ENCODE results near the gene ANXA6.

ANXA6 gene

DNA sequence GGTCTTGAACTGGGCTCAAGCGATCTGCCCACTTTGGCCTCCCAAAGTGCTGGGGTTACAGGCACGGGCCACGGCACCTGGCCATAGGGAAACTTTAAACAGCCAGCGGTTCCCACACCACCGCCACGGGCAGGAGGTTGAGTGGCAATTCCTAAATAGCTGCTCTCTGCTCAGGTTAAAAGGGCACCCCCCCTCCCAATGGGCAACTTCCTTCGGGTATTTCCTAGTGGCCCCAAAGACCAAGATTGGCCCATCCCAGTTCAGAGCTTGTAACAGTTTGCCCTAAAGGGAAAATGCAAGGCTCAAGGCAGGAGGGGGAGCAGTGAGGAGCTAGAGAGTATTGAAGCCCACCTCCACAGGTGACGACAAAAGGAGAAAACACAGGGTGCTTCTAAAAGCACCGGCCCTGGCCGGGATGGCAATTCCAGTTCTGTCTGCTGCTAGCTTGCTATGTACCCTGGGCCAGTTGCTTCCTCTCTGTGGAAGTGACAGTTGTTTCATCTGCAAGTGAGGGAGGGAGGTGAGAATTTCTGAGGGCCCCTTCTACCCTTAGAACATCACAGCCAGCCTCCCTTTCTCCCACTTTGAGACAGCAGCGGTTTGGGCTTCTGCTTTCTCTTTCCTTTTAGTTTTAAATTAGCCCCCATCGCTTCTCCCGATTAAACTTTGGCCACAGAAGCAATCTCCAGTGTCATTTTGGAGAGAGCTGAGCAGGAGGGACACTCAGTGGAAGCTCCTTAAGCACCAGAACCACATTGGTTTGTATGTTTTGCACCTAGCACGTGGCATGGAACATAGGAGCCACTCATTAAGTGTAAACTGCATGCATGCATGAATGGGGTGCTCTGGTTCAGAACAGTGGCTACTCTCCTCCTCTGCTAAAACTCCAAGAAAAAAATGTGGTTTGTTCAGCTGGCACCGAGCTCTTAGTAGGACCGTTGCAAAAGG is 59.5 kb downstream of the ANXA6 start:
- peak; percentile 53 for DNase-seq

DNA sequence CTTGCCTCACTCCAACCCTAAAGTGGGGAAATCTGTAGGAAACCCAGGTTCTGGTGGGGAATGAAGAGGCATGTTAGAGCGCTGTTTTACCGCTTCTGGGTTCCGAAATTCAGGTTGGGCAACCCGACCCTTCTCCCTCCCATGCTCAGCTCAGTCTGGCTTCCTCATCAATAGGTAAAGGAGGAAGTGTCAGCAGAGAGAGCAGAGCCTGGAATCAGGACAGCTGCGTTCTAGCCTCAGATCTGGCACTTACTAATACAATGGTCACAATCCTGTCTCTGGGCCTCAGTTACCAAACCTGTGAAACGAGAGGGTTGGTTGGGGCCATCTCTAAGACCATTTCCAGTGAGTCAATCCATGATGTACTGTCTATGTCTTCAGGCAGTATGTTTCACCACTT is 60.5 kb downstream of the ANXA6 start:
- no peak for DNase-seq

DNA sequence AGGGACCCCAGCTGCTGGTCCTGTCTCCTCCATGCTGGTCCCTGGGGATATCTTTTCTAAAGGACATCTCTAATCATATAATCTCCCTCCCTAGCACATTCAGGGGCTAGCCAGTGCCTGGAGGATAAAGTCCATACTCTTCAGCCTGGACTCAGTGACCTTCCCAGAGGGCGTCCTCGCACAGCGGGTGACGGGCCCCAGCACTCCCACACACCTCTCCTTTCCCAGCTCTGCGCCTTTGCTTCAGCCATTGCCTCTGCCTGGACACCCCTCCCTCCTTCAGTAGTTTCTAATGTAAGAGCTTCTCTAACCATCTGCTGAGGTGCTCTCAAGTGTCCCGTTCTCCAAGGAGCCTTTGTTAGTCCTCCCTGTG is 61.6 kb downstream of the ANXA6 start:
- no peak for DNase-seq

DNA sequence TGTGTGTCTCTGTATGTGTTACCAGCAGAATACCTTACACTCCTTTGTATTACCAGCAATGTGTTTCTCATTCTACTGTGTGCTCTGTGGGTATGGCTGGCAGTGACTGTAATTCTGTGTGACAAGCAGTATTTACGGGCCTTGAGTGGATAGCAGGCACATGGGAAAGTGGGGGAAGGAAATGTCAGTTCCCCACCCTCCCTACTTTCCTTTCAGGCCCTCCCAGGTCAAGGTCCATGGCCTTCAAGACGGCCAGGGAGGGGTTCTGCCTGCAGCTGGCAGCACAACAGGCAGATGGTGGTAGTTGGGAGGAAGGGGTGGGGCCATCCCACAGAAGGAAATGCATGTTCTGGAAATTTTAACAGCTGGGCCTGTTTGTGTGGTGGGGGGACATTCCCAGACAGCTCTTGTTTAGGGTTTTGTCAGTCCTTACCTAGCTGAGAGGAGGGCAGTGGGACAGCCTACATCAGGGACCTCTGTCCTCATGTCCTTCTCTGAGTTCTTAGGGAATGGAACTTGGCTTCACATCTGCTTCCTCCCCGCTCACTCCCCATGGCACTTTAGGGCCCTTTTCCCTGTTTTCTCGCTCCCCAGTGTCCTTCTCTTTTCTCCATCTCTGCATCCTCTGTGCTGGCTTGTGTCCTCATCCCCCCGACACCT is 62.1 kb downstream of the ANXA6 start:
- no peak for DNase-seq

DNA sequence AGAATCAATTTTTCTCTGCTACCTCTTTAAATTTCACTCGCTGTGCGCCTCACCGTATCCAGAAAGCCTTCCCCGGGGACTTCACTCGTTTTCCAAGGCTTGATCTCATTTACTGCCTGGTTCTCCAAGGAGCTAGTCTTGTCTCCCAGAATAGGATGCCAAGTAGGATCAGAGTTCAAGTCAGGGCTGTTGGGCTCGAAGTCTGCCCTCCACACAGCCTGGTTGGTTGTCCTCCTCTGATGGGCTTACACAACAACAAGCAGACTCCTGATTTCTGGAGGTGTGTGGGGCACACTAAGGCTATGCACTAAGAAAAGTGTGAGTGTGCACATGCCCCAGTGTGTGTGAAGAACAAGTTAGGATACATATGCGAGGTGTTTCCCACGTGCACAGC is 62.7 kb downstream of the ANXA6 start:
- DNase-seq, result no peak

DNA sequence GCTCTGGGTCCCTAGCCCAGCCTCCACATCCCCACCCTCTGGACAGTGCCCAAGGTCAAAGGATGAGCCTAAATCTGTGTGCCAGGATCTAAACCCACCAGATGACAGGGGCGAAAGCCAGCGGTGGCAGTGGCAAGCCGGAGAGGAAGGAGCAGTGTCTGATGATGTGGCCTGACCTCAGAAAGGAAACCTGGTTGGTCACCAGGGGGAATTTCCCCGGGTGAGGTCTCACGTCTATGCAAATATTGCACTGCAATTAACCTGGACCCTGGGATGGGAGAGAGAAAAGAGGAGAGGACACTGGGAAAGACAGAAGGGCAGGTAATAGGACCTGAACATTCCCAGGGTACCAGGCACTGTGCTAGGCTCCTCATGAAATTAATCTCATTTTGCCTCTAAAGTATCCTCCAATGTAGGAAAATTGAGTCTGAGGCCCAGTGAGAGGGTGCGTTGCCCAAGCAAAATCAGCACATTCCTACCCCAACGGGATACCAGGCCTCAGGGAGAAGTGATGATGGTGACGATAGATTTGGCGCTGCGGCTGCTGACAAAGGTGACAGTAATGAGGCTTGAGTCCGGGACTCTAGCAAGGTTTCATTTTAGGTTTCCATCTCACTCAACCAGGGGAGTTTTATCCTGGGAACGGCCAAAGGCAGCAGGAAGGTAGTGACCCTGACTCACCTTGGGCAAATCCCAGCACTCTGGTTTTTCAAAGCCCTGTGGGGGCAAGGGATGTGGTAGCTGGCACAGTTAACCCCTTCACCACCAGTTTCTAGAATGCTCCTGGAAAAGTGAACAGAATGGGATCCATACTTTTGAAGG is 63.3 kb downstream of the ANXA6 start:
- DNase-seq, result peak; percentile 76

DNA sequence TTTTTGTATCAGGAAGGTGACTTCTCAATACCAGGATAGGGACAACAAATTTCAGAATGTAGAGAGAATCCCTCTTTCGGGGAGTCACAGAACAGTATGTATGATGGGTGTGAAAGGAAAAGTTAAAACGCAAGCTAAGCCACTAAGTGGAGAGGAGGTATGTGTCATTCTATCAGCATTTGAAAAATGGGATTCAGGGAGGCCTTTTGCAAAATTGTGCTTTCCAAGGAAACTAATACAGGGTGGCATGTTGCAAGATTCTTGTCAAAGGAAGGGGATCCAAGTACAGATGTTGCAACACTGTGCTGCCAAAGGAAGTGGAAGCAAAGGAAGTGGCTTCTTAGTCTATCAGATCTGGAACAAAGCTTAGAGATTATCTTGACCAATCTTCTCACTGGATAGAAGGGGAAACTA is 64.1 kb downstream of the ANXA6 start:
- DNase-seq, result peak; percentile 39

DNA sequence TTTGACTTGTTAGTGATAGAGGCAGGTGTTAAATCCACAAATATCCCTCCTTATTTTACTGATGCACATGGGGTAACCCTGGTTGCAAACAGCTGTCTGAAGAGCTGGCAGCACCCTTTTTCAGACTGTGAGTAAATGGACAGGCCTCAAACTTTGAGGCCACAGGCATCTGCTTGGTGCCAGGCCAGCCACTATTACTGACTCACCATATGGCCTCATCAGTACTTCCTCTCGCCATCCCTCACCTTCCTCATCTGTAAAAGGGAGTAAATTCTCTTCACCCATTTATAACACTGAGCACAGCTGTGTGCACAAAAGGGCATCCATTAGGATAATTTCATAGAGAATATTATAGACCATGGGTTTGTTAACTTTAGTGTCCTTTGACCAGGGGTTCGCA is 64.8 kb downstream of the ANXA6 start:
- DNase-seq, result no peak

DNA sequence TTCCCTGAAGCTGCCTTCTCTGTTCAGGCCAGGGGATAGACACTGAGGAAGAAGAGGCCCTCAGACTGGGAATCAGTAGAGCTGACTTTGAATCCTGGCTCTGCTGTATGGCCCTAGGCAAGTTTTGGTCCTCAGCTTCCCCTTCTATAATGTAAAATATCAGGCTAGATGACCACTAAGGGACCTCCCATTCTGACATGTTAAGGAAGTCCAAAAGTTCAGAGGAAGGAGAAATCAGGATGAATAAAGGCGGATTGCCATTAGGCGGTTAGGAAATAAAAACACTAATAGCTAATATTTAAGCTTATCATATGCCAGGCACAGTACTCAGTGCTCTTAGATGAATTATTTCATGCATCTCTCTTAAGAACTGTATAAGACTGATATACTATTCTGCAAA is 67.9 kb downstream of the ANXA6 start:
- no peak for DNase-seq

DNA sequence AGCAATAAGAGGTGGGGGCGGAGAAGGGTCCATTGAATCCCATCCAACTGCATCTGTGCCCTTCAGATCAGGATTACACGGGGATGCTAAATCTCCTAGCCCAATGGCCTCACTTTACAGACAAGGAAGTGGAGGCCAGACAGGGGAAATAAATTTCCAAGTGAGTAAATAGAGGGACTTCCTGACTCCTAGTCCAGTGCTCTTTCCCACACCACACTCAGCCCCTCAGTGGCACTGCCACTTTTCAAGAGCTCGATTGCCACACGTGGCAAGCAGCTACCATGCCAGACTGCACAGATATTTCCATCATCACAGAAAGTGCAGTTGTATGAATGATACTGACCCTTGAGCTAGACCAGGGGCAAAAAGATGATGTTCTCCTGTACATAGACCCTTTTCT is 68.6 kb downstream of the ANXA6 start:
- DNase-seq, result no peak

DNA sequence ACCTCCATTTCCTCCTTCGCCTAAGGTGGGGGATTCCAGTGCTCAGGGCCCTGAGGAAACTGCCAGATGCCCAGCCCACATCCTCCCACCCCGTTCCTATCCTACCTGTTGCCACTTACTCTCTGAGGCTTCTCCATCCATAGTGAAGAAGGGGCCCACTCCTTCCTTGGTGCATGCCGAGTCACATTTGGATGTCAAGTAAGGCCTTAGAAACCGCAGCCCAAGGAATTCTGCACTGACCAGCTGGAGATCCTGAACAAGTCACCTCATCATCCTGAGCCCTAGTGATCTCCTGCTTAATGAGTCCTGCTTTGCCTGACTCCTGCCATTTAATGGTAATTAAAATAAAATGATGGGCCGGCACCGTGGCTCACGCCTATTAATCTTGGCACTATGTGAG is 70.1 kb downstream of the ANXA6 start:
- DNase-seq, result no peak

DNA sequence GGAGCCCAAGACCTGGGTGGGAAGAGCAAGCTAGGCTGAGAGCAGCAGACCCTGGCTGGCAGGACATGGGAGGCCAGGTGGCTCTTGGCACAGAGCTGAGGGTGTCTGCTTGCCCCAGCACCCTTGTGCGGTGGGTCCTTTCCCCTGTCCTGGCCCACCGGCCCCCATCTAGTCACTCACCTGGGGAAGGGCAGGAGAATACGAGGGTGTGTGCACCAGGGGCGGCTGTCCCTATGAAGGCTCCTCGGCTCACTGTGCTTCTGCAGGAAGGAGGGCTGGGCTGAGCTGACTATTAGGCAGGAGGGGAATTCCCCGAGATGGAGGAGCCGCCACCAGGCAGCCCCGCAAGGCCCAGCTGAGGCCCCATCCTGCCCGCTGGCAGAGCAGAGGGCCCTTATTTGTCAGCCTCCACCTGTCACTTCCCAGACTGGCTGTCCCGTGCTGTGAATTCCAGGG is 70.6 kb downstream of the ANXA6 start:
- DNase-seq, result peak; percentile 77

DNA sequence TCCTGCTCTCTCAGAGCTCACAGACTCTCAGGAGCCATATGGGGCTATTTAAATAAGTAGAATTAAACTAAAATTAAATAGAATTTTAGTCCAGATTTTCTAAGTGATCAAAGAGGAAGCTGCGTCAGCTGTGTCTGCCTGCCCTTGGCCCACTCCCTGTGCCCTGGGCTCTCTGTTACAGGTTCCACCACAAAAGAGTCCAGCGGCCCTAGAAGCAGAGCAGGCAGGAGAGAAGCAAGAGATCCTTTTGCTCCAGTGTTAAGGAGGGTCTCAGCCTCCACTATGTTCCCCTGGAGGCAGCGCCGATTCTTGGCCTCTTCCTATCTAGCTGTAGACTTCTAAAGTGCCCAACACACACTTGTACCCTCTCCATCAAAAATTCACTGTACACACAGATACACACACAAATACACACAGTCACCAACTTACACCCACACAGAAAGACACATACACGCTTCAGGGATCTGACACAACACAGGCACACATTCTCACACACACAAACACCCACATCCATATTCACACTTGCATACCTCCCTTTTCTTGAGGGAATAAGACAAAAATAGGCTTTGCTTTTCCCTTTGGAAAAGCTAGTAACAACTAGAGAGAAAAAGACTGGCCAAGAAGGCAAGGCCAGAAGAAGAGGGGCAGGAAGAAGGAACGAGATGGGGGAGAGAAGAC is 71.2 kb downstream of the ANXA6 start:
- peak; percentile 39 for DNase-seq

DNA sequence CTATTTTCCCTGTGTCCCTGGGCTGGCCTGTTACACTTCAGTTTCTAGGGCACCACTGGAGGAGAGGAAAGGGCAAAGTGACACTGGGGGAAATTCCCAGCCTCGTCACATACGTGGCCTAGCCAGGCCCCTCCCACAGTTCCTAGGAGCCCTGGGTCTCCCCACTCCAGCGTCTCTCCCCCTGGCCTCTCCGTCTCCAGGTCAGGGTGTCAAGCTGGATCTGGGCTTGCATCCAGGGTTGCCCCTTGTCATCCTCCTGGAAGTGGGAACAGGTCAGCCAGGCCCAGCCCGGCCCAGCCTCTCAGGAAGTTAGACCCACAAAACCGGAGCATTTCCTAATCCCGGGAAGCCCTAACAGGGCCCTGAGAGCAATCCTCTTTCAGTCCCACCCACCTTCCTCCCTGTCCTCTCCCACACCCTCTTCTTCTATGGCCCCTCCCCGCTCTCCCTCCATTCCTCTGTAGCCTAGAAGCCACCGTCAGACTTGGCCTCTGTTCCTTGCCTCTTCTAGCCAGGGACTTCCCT is 72.0 kb downstream of the ANXA6 start:
- peak; percentile 78 for DNase-seq

DNA sequence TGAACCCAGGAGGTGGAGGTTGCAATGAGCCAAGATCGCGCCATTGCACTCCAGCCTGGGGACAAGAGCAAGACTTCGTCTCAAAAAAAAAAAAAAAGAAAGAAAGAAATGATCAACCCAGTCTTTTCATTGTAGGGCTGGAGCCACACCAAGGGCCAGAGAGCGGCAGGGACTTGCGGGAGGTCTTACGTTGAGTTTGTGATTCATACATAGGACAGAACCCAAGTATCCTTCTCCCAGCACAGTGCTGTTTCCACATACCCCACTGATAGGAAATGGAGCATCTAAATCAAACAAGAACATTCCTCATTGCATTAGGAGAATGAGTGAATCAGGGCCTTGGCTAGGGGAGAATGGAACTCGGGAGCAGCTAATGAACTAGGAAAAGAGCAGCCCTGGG is 73.2 kb downstream of the ANXA6 start:
- DNase-seq, result no peak

DNA sequence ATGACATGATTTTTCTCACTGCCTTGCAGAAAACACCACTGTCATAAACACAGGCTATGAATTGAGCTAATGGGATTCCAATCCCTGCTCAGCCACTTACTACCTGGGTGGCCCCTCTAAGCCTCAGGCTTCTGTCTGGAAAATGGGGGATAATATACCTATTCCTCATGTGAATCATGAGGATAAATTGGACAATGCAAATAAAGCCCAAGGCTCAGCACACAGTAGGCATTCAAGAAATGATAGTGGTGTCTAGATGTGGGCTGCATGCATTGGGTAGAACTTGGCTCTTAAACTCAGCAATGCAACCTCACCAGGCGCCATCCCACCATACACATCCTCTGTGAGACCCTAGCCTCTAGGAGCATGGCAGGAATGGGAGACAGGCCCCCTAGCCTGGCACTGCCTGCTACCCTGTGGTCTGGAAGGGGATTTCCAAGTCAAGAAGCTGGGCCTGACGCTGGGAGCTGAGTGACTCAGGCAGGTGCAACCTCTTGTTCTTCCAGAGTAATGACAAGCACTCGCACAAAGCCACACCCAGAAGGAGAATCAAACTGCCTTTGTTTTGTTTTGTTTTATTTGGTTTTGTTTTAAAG is 74.4 kb downstream of the ANXA6 start:
- peak; percentile 82 for DNase-seq

DNA sequence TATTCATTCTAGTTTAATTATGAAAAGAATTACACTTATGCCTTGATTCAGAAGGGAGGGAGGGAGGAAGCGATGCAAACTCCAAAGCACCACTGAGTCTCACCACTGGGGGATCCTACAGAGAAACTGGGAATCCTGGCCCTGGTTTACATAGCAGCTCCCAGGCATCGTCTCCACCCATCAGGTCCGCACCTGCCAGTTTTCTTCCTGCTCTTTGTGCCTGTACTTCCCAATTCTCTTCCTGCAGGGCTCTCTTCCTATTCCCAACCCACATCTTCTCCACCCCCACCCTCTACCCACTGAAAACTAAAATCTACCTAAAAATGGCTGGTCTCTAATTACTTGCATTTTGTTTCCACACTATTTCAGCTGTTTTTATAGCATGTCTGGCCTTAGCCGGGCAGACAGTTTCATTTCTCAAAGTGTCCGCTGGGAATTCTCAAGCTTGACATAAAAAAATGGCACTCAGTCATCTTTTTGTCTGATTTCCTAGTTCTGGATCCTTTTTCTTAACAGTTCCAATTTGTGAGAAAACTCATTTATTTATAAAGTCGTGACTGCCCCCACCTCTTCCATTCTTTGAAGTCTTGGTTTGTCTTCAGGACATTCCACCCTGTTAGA is 75.2 kb downstream of the ANXA6 start:
- DNase-seq, result no peak

DNA sequence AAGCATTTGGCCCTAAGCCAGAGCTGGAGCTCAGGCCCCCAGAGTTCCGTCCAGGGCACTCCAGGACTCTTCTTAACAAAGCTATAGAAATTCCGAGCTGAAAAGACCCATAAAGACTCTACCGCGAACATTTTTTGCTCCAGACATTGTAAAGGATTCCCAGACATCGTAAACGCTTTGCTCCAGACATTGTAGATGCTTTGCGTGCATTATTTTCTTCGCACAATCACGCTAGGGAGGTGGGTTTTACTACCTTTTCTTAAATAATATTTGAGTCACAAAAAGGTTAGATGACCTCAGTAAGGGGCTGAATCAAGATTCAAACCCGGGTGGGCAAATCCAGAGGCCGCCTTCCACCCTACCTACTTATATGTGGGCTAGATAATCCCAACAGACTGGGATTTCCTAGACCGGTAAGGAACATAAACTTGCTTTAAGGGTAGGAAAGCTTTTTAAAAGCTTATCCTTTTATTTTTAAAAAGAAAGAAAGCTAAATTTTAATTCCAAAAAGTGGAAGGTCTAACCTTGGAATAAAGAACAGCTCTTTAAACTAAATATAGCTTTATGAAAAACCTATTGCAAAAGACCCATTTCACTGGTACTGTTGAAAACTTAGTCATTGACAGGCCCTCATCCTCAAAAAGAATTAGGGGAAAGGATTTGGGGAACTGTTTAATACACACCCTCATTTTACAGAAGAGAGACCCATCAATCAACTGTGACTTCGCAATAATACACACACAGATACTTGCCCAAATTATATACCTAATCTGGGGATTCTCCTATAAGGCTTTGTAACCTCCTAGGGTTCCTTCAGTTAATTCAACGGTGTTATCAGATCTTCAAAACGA is 75.9 kb downstream of the ANXA6 start:
- no peak for DNase-seq

DNA sequence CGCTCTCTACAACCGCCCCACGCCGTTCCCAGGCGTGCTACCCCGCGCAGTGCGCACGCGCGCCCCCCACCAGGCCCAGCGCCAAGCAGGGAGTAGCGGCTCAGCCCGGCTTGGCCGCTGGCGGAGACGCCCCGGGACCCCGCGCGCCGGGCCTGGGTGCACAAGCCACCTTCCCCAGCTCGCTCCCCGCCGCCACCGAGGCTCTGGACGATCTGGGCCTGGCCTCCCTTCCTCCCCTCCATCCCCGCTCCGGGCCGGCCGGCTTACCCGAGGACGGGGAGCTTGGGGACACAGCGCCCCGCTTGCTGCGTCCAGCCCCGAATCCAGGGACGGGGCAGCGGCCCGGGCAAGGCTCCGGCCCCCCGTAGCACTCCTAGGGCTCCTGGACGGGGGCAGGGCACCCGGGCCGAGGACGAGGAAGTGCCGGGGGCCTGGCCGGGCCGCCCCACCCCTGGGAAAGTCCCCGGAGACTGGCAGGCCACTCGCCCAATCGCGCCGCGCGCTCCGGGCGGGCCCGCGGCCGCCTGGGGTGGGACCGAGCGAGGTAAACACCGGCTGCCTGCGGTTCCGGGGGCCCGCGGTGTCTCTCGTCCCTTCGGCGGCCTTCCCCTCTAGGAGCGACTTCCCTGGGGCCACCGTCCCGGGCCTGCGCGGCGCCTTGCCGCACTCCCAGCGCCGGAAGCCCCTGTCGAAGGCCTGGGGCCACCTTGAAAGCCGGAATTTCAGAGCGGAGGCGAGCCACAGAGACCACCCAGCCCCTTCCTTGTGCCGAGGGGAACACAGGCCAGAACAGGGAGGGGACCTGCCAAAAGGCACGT is 76.8 kb downstream of the ANXA6 start, which contains the start of gene TNIP1:
Gene TNIP1, minus strand, starts transcription at position 422 of the 818 bp plus-strand sequence. CDS start 15,939 bp downstream, outside the sequence.
- DNase-seq, result peak; percentile 94

All from CD4-positive, alpha-beta T cell treated with Interleukin-17A for 1 hour (primary cell).